ENCODE results near the gene F5. TPM values are rescaled to one million over a fixed set of nuclear protein-coding genes. Genes with fewer than 3 reads are reported as not detected.
A peak's percentile ranks its signal among the peaks of the same experiment; 100 is the strongest.

Gene F5
- total and polyA plus RNA-seq, 2 of the 13 experiments (the other 11 are each of a cell fraction or from before 2014, with no cell fraction given) = 38.3 to 64.0 TPM

GRCh38 chr1:169474302-169474995, 111.8 kb downstream of the F5 start:
- H3K9ac ChIP-seq (ENCODE audit: insufficient read depth, low read depth, low read length) = no peak overlapping the region
- H3K4me1 ChIP-seq (ENCODE audit: insufficient read depth, low read length) = peaks cover 9% of the 10 kb centered on the region
- 95% methylated on average over 1 of the region's 1 CpG for WGBS (ENCODE audit: low lambda C conversion rate)
- ATAC-seq = no peak
- no peaks in the 10 kb centered on the region for H3K27me3 ChIP-seq (ENCODE audit: control insufficient read depth in 1 of 2, insufficient read depth in 2 of 2, low read length in 2 of 2)
- peak; percentile 55 to 60 for TF ChIP-seq MAFK (conservative IDR thresholded peaks at IDR 0.05 in 1 of 2, IDR thresholded peaks at IDR 0.05 in 1 of 2; ENCODE audit: low read length in 2 of 2)
- TF ChIP-seq RBM22 (optimal IDR thresholded peaks at IDR 0.05; ENCODE audit: low read length) = peak; percentile 54
- no peak for TF ChIP-seq ZNF180 (CRISPR knock-in tag; IDR thresholded peaks at IDR 0.05; ENCODE audit: borderline replicate concordance, low read depth)
- no peak overlapping the region for H3K4me3 ChIP-seq (replicated peaks in 1 of 3; ENCODE audit: insufficient read depth in 1 of 3, low read depth in 2 of 3, low read length in 3 of 3)
- in situ Hi-C loops (cut with HindIII; ENCODE audit: extremely low pct_ligation_motif_present, low pct_unique_long_range_greater_than_20kb) = no loop called here
- no peak for FAIRE-seq
- H3K4me2 ChIP-seq (ENCODE audit: low read depth, low read length) = no peak overlapping the region
- ChIA-PET POLR2A (interaction anchor here (1.2 kb wide), 1 partner anchor 12 kb away, joined by 3 read pairs; no protein-coding TSS in a partner anchor), CTCF (ENCODE audit: low intra/inter-chr PET ratio, low total read pairs) (no interaction called here)
- DNase-seq (ENCODE audit: low spot score) = no peak
- peaks cover 24% of the 10 kb centered on the region for H4K20me1 ChIP-seq (ENCODE audit: insufficient read depth, low read length)
- no TSS peak for BruUV-seq (replicated peaks)
- intact Hi-C loops (cut with micrococcal nuclease; ENCODE audit: unreplicated experiment) = no loop called here
- no peak overlapping the region for H2AFZ ChIP-seq (ENCODE audit: low read length)
- no peaks in the 10 kb centered on the region for H3K9me3 ChIP-seq (ENCODE audit: low read length)
- no peak overlapping the region for H3K27ac ChIP-seq (ENCODE audit: extremely low read length, insufficient read depth, low read length)
- peaks cover 41% of the 10 kb centered on the region for H3K79me2 ChIP-seq (ENCODE audit: insufficient read depth, low read length)
- H3K36me3 ChIP-seq (replicated peaks in 1 of 2; ENCODE audit: control insufficient read depth in 1 of 2, insufficient read depth in 2 of 2, low read length in 2 of 2) = peaks cover 8 to 36% of the 10 kb centered on the region in 2 experiments; a peak in 4 of 5 replicates

GRCh38 chr1:169473347-169473746, 112.9 kb downstream of the F5 start:
- WGBS (ENCODE audit: low lambda C conversion rate) = 94% methylated on average over 5 of the region's 5 CpGs
- Histone ChIP-seq H3K9me3 (ENCODE audit: low read length) (no peaks in the 10 kb centered on the region), H3K27me3 (ENCODE audit: control insufficient read depth in 1 of 2, insufficient read depth in 2 of 2, low read length in 2 of 2) (no peaks in the 10 kb centered on the region), H3K36me3 (replicated peaks in 1 of 2; ENCODE audit: control insufficient read depth in 1 of 2, insufficient read depth in 2 of 2, low read length in 2 of 2) (peaks cover 8 to 42% of the 10 kb centered on the region in 2 experiments; a peak in 4 of 5 replicates), H2AFZ (ENCODE audit: low read length) (no peak overlapping the region), H3K9ac (ENCODE audit: insufficient read depth, low read depth, low read length) (no peak overlapping the region), H3K4me1 (ENCODE audit: insufficient read depth, low read length) (no peaks in the 10 kb centered on the region), H3K4me2 (ENCODE audit: low read depth, low read length) (no peak overlapping the region), H3K79me2 (ENCODE audit: insufficient read depth, low read length) (peaks cover 30% of the 10 kb centered on the region), H3K27ac (ENCODE audit: extremely low read length, insufficient read depth, low read length) (no peak overlapping the region), H3K4me3 (replicated peaks in 1 of 3; ENCODE audit: insufficient read depth in 1 of 3, low read depth in 2 of 3, low read length in 3 of 3) (no peak overlapping the region), H4K20me1 (ENCODE audit: insufficient read depth, low read length) (peaks cover 15% of the 10 kb centered on the region; the same call in 1 of the 2 replicates)
- BruUV-seq (replicated peaks) = no TSS peak
- in situ Hi-C loops (cut with HindIII; ENCODE audit: extremely low pct_ligation_motif_present, low pct_unique_long_range_greater_than_20kb) = no loop called here
- ChIA-PET POLR2A (no interaction called here), CTCF (ENCODE audit: low intra/inter-chr PET ratio, low total read pairs) (no interaction called here)
- FAIRE-seq = no peak
- no peak for ATAC-seq
- intact Hi-C loops (cut with micrococcal nuclease; ENCODE audit: unreplicated experiment) = no loop called here
- no peak for DNase-seq (ENCODE audit: low spot score)
- TF ChIP-seq ZNF550 (CRISPR knock-in tag; IDR thresholded peaks at IDR 0.05; ENCODE audit: borderline replicate concordance) (no peak), ZNF460 (CRISPR knock-in tag; IDR thresholded peaks at IDR 0.05; ENCODE audit: borderline replicate concordance) (no peak), HHEX (CRISPR knock-in tag; IDR thresholded peaks at IDR 0.05) (no peak), THRA (CRISPR knock-in tag; IDR thresholded peaks at IDR 0.05; ENCODE audit: borderline replicate concordance) (no peak), ZFP82 (CRISPR knock-in tag; IDR thresholded peaks at IDR 0.05; ENCODE audit: borderline replicate concordance) (no peak), CERS6 (CRISPR knock-in tag; IDR thresholded peaks at IDR 0.05) (no peak), HNF4A (CRISPR knock-in tag; IDR thresholded peaks at IDR 0.05) (no peak), ZNF10 (CRISPR knock-in tag; IDR thresholded peaks at IDR 0.05; ENCODE audit: borderline replicate concordance, low read depth) (no peak), ZNF33B (CRISPR knock-in tag; IDR thresholded peaks at IDR 0.05) (no peak), DR1 (CRISPR knock-in tag; IDR thresholded peaks at IDR 0.05) (no peak), ZSCAN9 (CRISPR knock-in tag; IDR thresholded peaks at IDR 0.05; ENCODE audit: borderline replicate concordance) (no peak), ETV6 (CRISPR knock-in tag; conservative IDR thresholded peaks at IDR 0.05) (no peak), SNRNP70 (IDR thresholded peaks at IDR 0.05; ENCODE audit: low read depth, low read length) (no peak)

Measured in HepG2 (cell line).